GM19452 (cell line): ENCODE measurements around the gene TNFRSF19.
"Not testable (repeated sequence)": the region's sequence is repeated elsewhere in the genome, so short reads cannot be mapped to it uniquely, and the experiment has no call there.

Source experiments
- ATAC-seq: cut with Tn5 transposase; IDR thresholded peaks from one replicate; pipeline ENCODE4 v1.9.1; 2021; ENCODE audit not compliant: unreplicated experiment

The TNFRSF19 gene, protein sequence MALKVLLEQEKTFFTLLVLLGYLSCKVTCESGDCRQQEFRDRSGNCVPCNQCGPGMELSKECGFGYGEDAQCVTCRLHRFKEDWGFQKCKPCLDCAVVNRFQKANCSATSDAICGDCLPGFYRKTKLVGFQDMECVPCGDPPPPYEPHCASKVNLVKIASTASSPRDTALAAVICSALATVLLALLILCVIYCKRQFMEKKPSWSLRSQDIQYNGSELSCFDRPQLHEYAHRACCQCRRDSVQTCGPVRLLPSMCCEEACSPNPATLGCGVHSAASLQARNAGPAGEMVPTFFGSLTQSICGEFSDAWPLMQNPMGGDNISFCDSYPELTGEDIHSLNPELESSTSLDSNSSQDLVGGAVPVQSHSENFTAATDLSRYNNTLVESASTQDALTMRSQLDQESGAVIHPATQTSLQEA

GRCh38 chr13:23570099-23570920 is at the start of gene TNFRSF19:
Gene TNFRSF19, plus strand, starts transcription at chr13:23570412. Its CDS starts 19,772 bp downstream, at chr13:23590184.
- no peak for ATAC-seq

GRCh38 chr13:23529926-23530325 is 40.3 kb upstream of the TNFRSF19 start:
- ATAC-seq = not testable (repeated sequence)

GRCh38 chr13:23531446-23531845 is 38.8 kb upstream of the TNFRSF19 start:
- no peak for ATAC-seq

DNA sequence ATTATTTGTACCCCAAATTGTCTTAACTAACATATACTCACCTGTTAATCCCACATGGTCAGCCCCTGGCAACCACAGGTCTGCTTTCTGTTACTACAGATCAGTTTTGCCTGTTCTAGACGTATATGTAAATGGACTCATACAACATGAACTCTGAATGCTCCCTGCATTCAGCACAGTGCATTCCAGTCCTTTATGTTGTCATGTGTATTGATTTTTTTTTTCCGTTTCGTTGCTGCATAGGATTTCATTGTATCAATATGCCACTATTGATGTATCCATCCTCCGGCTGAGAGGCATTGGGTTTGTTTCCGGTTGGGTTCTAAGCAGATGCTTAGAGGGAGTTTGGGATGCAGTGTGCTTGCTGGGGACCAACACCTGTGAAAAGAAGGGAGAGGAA is 36.1 kb upstream of the TNFRSF19 start:
- ATAC-seq = no peak

DNA sequence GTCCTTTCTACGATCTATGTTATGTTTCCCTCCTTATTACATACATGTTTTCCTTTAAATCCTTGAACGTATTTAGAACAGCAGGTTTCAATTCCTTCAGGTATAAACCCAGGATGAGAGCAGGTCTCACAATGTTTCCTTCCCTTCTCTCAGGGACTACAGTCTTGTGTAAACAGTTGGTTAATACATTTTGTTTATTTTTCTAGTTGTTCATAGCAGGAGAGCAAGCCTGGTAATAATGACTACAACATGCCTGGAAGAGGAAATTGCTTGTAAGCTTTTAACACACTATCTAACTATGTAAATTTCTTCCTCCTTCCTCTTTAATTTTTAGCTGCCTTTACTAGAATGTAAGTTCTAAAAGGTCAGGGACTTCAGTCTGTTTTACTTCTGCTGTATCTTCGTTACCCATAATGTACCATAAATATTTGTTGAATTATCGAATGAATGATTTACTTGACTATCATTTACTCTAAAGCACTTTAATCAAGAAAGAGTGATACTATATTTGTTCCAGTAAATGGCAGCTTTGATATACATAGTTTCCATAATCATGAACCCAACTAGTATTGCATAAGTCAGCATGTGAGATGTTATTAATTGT is 28.9 kb upstream of the TNFRSF19 start:
- no peak for ATAC-seq

- no peak for ATAC-seq
Observed at GRCh38 chr13:23544668-23545067, 25.5 kb upstream of the TNFRSF19 start.

- ATAC-seq = no peak
Observed at GRCh38 chr13:23547000-23547590, 23.1 kb upstream of the TNFRSF19 start.

DNA sequence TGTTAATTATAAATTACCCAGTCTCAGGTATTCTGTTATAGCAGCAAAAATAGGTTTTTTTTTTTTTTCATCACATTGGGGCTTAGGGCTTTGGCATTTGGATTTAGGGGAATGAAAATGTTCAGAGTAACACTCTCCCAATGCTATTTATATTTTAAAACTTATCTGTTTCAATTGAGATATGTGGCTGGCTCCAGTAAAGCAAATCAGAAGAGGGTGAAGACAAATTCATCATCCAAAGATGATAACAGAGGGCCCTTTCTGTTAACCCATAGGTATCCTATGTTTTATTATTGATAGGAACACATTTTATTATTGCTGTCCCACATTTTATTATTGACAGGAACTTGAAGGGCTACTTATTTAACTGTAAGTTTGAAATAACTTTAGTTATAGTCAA is 20.5 kb upstream of the TNFRSF19 start:
- no peak for ATAC-seq

- no peak for ATAC-seq
Observed at GRCh38 chr13:23550163-23550562, 20.0 kb upstream of the TNFRSF19 start.

- no peak for ATAC-seq
Observed at GRCh38 chr13:23551213-23552008, 18.8 kb upstream of the TNFRSF19 start.

DNA sequence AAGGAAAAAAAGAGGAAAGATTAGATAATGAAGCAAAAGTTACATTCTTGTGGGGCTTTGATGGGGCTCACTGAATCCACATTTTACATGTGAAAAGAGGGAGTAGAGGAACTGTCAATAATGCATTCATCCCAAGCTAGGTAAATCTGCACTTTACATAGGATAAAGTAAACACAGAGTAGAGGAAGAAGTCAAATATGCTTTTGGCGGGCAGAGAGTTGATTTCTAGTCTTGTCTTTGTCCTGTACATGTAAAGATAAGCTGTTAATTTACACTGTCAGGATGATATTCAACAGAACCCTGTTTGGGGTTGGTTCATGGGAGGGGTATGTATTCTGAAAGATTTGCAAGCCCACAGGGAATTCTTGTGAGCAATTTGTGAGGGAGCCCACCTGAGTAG is 18.0 kb upstream of the TNFRSF19 start:
- ATAC-seq = no peak

DNA sequence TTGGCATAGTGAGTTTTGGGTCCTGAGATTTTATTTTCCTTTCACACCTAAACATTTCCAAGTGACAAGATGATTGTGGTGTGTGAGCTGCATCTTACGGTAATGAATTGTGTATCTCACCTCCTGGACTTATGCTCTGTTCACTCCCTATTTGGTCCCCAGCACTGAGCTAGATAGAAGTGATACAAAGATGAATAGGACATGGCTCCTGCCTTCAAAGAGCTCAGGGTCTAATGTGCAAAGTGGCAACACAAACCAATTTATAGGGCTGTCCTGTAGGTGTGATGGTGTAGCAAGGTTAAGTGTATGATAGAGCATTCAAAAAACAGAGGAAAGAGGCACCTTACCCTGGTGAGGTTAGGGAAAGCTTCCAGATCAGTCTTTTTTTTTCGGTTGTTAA is 17.6 kb upstream of the TNFRSF19 start:
- no peak for ATAC-seq

DNA sequence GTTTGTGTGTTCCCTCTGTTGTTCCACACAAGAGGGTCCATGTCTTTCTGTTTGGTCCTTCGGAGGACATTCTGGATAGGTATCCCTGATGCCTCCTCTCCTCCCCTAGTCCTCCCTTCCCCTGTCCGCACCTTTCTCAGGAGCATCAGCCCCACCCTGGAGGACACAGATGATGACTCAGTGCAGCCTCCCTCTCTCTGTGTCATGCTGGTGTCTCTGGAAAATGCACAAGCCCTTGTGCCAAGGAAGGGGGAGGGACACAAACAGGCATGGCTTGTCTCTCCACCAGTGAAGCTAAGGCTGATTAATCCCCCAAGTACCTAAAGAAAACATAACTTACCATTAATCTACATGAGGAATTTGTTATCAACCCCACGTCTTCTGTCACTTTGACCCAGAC is 16.2 kb upstream of the TNFRSF19 start:
- no peak for ATAC-seq

DNA sequence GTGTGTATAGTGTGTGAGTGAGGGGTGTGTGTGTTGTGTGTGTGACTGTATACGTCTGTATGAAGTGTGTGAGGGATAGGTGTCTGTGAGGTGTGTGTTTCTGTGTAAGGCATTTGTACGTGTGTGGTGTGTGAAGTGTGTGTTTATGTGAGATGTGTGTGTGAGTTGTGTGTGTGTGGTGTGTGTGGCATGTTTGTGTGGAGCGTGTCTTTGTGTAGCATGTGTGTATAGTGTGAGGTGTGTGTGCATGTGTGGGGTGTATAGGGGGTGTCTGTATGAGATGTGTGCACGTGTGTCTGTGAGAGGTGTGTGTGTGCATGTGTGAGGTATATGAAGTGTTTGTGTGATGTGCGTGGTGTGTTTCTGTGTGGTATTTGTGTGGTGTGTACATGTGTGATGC is 13.2 kb upstream of the TNFRSF19 start:
- ATAC-seq = no peak

DNA sequence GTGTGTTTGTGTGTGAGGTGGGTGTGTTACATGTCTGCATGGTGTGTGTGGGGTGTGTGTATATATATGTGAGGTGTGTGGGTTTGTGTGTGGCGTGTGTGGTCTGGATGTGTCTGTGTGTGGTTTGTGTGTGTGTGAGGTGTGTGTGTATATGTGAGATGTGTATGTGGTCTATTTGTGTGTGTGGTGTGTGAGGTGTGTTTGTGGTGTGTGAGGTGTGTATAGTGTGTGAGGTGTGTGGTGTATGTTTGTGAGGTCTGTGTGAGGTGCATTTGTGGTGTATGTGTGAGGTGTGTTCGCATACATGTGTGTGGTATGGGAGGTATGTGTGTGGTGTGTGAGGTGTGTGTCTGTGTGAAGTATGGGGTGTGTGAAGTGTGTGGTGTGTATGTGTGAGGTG is 12.5 kb upstream of the TNFRSF19 start:
- no peak for ATAC-seq

- no peak for ATAC-seq
Observed at GRCh38 chr13:23558675-23559536, 11.3 kb upstream of the TNFRSF19 start.

DNA sequence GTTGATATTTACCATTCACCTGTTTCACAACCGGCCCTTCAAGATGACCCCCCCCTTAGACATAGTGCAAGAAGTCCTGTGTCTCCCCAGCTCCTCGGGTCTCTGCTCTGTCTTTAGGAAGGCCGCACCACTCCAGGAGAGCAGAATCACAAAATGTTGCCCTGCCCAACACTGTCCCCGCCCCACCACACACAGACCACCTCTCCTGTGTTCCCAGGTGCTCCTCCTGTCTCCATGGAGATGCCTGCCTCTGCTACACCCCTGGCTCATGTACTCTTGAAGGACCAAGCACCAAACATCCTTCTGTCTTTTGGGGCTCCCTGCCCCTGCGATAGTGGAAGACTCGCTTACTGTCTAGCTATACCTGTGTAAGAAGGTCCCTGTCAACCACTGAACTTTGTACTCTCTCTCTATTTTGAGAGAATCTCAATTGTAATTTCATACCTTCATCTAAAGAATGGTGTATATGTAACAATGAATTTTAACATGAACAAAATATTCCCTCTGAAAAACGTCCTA is 9.6 kb upstream of the TNFRSF19 start:
- ATAC-seq = no peak

GRCh38 chr13:23561261-23561660 is 9.0 kb upstream of the TNFRSF19 start:
- ATAC-seq = no peak

- ATAC-seq = no peak
Observed at GRCh38 chr13:23563085-23563845, 6.9 kb upstream of the TNFRSF19 start.
